OCI-LY3 (cell line): ENCODE data around the gene ADSS1.

Experiments
- H2AFZ ChIP-seq: fragments of 200-600, 300-600 bp; shearing (Covaris generic); 2 replicates; pipeline ENCODE4 v1.6.0; 2014; ENCODE audit warnings: antibody characterized with exemption, low read depth, low read length
- H3K27ac ChIP-seq: fragments of 200-600, 300-600 bp; sonication (generic); 2 replicates; pipeline ENCODE4 v1.5.1; 2014; ENCODE audit warnings: mild to moderate bottlenecking, low read length, moderate library complexity, mixed read lengths
- H3K27me3 ChIP-seq: fragments of 200-600, 300-600 bp; sonication (generic); 2 replicates; pipeline ENCODE4 v1.6.1; 2014; ENCODE audit warnings: low read depth, low read length, mixed read lengths
- H3K36me3 ChIP-seq: fragments of 200-600, 300-600 bp; sonication (generic); replicated peaks from 2 replicates; pipeline ENCODE3; 2014; ENCODE audit warnings: low read depth, low read length, mixed read lengths
- H3K4me1 ChIP-seq: fragments of 300-600, 200-600 bp; sonication (generic); 2 replicates; pipeline ENCODE4 v1.6.1; 2014; ENCODE audit warnings: low read length, mixed read lengths
- H3K4me2 ChIP-seq: fragments of 200-600, 300-600 bp; sonication (generic); 2 replicates; pipeline ENCODE4 v1.6.1; 2014; ENCODE audit warnings: low read length, mixed read lengths
- H3K4me3 ChIP-seq: fragments of 300-600, 200-600 bp; sonication (generic); 2 replicates; pipeline ENCODE4 v1.5.1; 2014; ENCODE audit warnings: antibody characterized with exemption, mild to moderate bottlenecking, low read length, moderate library complexity
- H3K79me2 ChIP-seq: fragments of 300-600, 200-600 bp; shearing (Covaris generic); 2 replicates; pipeline ENCODE4 v1.6.1; 2014; ENCODE audit warnings: mild to moderate bottlenecking, low read length, mixed read lengths
- H3K9ac ChIP-seq: fragments of 300-600, 200-600 bp; shearing (Covaris generic); 2 replicates; pipeline ENCODE4 v1.6.0; 2014; ENCODE audit warnings: mild to moderate bottlenecking, low read length, moderate library complexity
- H3K9me3 ChIP-seq: fragments of 200-600, 300-600 bp; shearing (Covaris generic); 2 replicates; pipeline ENCODE4 v1.6.1; 2014; ENCODE audit warnings: low read length, mixed read lengths; ENCODE audit not compliant: insufficient read depth
- H4K20me1 ChIP-seq: fragments of 200-600, 300-600 bp; sonication (generic); 2 replicates; pipeline ENCODE4 v1.6.1; 2016; ENCODE audit warnings: low read length, mixed read lengths; ENCODE audit not compliant: insufficient read depth
- CTCF ChIP-seq: fragments of 200-600, 300-600 bp; sonication (generic); IDR thresholded peaks from 2 replicates; pipeline ENCODE4 v1.5.1; 2014; ENCODE audit warnings: antibody characterized with exemption, low read length, low read depth
- EZH2phosphoT487 ChIP-seq: fragments of 200-600 bp; shearing (Covaris generic); IDR thresholded peaks from 2 replicates; pipeline ENCODE4 v1.6.1; 2018; ENCODE audit warnings: antibody characterized with exemption, mixed run types, low read depth

The ADSS1 gene

GRCh38 chr14:104700747-104701217 lies 23.2 kb upstream of the ADSS1 start:
- Histone ChIP-seq H3K27me3 (no peaks in the 10 kb centered on the region), H3K9ac (no peak overlapping the region), H3K4me2 (no peak overlapping the region), H3K9me3 (no peaks in the 10 kb centered on the region), H3K79me2 (no peaks in the 10 kb centered on the region), H3K36me3 (peaks cover 12% of the 10 kb centered on the region), H3K27ac (no peak overlapping the region), H3K4me3 (no peak overlapping the region), H3K4me1 (no peaks in the 10 kb centered on the region), H2AFZ (no peak overlapping the region), H4K20me1 (peaks cover 8% of the 10 kb centered on the region; the same call in 1 of the 2 replicates)
- TF ChIP-seq CTCF: no peak
- TF ChIP-seq EZH2phosphoT487: no peak

- Histone ChIP-seq H3K36me3 (peaks cover 12% of the 10 kb centered on the region), H2AFZ (no peak overlapping the region), H3K27ac (no peak overlapping the region), H3K79me2 (no peaks in the 10 kb centered on the region), H3K4me2 (no peak overlapping the region), H3K9ac (no peak overlapping the region), H3K4me3 (no peak overlapping the region), H4K20me1 (peaks cover 8% of the 10 kb centered on the region; the same call in 1 of the 2 replicates), H3K9me3 (no peaks in the 10 kb centered on the region), H3K27me3 (no peaks in the 10 kb centered on the region), H3K4me1 (no peaks in the 10 kb centered on the region)
- TF ChIP-seq EZH2phosphoT487: no peak
- TF ChIP-seq CTCF: no peak
Observed at GRCh38 chr14:104701383-104702076, 22.5 kb upstream of the ADSS1 start.

- Histone ChIP-seq H3K4me2 (no peak overlapping the region), H3K79me2 (no peaks in the 10 kb centered on the region), H3K9ac (no peak overlapping the region), H3K9me3 (no peaks in the 10 kb centered on the region), H3K27ac (no peak overlapping the region), H3K4me3 (no peak overlapping the region), H3K4me1 (no peaks in the 10 kb centered on the region), H2AFZ (no peak overlapping the region), H3K27me3 (no peaks in the 10 kb centered on the region), H3K36me3 (peaks cover 12% of the 10 kb centered on the region), H4K20me1 (peaks cover 8% of the 10 kb centered on the region; the same call in 1 of the 2 replicates)
- no peak for TF ChIP-seq CTCF
- TF ChIP-seq EZH2phosphoT487: no peak
Observed at GRCh38 chr14:104702106-104702505, 21.9 kb upstream of the ADSS1 start.

GRCh38 chr14:104702673-104703072 lies 21.4 kb upstream of the ADSS1 start:
- H3K36me3 ChIP-seq: peaks cover 12% of the 10 kb centered on the region

More at GRCh38 chr14:104702673-104703072, 21.4 kb upstream of the ADSS1 start:
- no peaks in the 10 kb centered on the region for H3K27me3 ChIP-seq
- H3K4me2 ChIP-seq: no peak overlapping the region
- peaks cover 5% of the 10 kb centered on the region; the same call in 1 of the 2 replicates for H4K20me1 ChIP-seq
- H2AFZ ChIP-seq: no peak overlapping the region
- H3K4me3 ChIP-seq: no peak overlapping the region
- no peak overlapping the region for H3K27ac ChIP-seq
- no peaks in the 10 kb centered on the region for H3K79me2 ChIP-seq
- H3K9me3 ChIP-seq: no peaks in the 10 kb centered on the region
- no peak overlapping the region for H3K9ac ChIP-seq
- no peaks in the 10 kb centered on the region for H3K4me1 ChIP-seq
- TF ChIP-seq CTCF: no peak
- TF ChIP-seq EZH2phosphoT487: no peak
